Ovary (tissue), 3 donors: Measurements from ENCODE around the gene THAP3.

ENCODE experiments used
- CTCF ChIP-seq, 3 donors: fragments of 450-650 bp in 2 of 3; fragments of 200-600 bp in 1 of 3; IDR thresholded peaks; one replicate each; pipeline versions ENCODE4 v1.5.1 to v1.8.0; 2016 to 2022; ENCODE audit warnings: antibody characterized with exemption in 3 of 3, mild to moderate bottlenecking in 1 of 3
- EP300 ChIP-seq: sonication (generic); formaldehyde crosslinking; IDR thresholded peaks from one replicate; pipeline ENCODE4 v1.6.1; 2017; ENCODE audit warnings: antibody characterized with exemption
- POLR2A ChIP-seq: fragments of 450-650 bp; IDR thresholded peaks from one replicate; pipeline ENCODE4 v1.6.1; 2017; ENCODE audit warnings: antibody characterized with exemption, mild to moderate bottlenecking, moderate library complexity
- donor health status: DM: no; HTN: no; CAD: no.

GRCh38 chr1:6582370-6582769 is 42.3 kb upstream of the THAP3 start:
- TF ChIP-seq CTCF (IDR thresholded peaks at IDR 0.05) (no peak), POLR2A (no peak), EP300 (no peak)
